ENCODE data around the gene MTHFD1L. TPM values are rescaled to one million over a fixed set of nuclear protein-coding genes. Genes with fewer than 3 reads are reported as not detected.

Gene MTHFD1L
- total and polyA plus RNA-seq, 4 donors = 7.6 to 34.9 (median 11.0) TPM

GRCh38 chr6:151113641-151114040 lies 248.1 kb downstream of the MTHFD1L start:
- Histone ChIP-seq H3K4me1 (ENCODE audit: control insufficient read depth in 5 of 5, insufficient read depth in 5 of 5, low read length in 5 of 5) (peaks cover 0 to 16% (median 0%) of the 10 kb centered on the region in 5 donors), H3K4me3 (no peak overlapping the region), H3K9me3 (ENCODE audit: control insufficient read depth in 4 of 4, insufficient read depth in 3 of 4, low read length in 3 of 4) (no peaks in the 10 kb centered on the region), H3K27ac (ENCODE audit: low read depth in 1 of 2, low read length in 1 of 2) (no peak overlapping the region), H3K36me3 (ENCODE audit: control insufficient read depth in 4 of 4, insufficient read depth in 4 of 4, low read length in 4 of 4) (no peaks in the 10 kb centered on the region), H3K27me3 (ENCODE audit: control insufficient read depth in 3 of 3, insufficient read depth in 3 of 3, low read length in 2 of 3) (no peaks in the 10 kb centered on the region), H3K9ac (ENCODE audit: insufficient read depth in 1 of 2, low read length in 2 of 2) (no peak overlapping the region)
- no peak for DNase-seq
- 95% methylated on average over 5 of the region's 5 CpGs for WGBS, 2 donors
- no peak for TF ChIP-seq CTCF (IDR thresholded peaks at IDR 0.05; ENCODE audit: control extremely low read depth, extremely low read depth)
- no peak for ATAC-seq (ENCODE audit: insufficient read depth, low FRiP score)

GRCh38 chr6:151118461-151119123 lies 253.1 kb downstream of the MTHFD1L start:
- H3K27me3 ChIP-seq (ENCODE audit: control insufficient read depth in 3 of 3, insufficient read depth in 3 of 3, low read length in 2 of 3) = no peaks in the 10 kb centered on the region
- no peak overlapping the region for H3K4me3 ChIP-seq
- ATAC-seq (ENCODE audit: insufficient read depth, low FRiP score) (no peak), DNase-seq (no peak)
- no peak for TF ChIP-seq CTCF (IDR thresholded peaks at IDR 0.05; ENCODE audit: control extremely low read depth, extremely low read depth)
- no peaks in the 10 kb centered on the region for H3K36me3 ChIP-seq (ENCODE audit: control insufficient read depth in 4 of 4, insufficient read depth in 4 of 4, low read length in 4 of 4)
- no peaks in the 10 kb centered on the region for H3K9me3 ChIP-seq (ENCODE audit: control insufficient read depth in 4 of 4, insufficient read depth in 3 of 4, low read length in 3 of 4)
- no peak overlapping the region for H3K27ac ChIP-seq (ENCODE audit: low read depth in 1 of 2, low read length in 1 of 2)
- peaks cover 0 to 5% (median 0%) of the 10 kb centered on the region in 5 donors for H3K4me1 ChIP-seq (ENCODE audit: control insufficient read depth in 5 of 5, insufficient read depth in 5 of 5, low read length in 5 of 5)
- WGBS, 2 donors = 62 to 69% methylated on average over 8 of the region's 8 CpGs
- no peak overlapping the region for H3K9ac ChIP-seq (ENCODE audit: insufficient read depth in 1 of 2, low read length in 2 of 2)

- no peak overlapping the region for H3K4me3 ChIP-seq
- no peak for TF ChIP-seq CTCF (IDR thresholded peaks at IDR 0.05; ENCODE audit: control extremely low read depth, extremely low read depth)
- H3K36me3 ChIP-seq (ENCODE audit: control insufficient read depth in 4 of 4, insufficient read depth in 4 of 4, low read length in 4 of 4) = no peaks in the 10 kb centered on the region
- ATAC-seq (ENCODE audit: insufficient read depth, low FRiP score) = no peak
- DNase-seq = no peak
- no peaks in the 10 kb centered on the region for H3K9me3 ChIP-seq (ENCODE audit: control insufficient read depth in 4 of 4, insufficient read depth in 3 of 4, low read length in 3 of 4)
- no peak overlapping the region for H3K27ac ChIP-seq (ENCODE audit: low read depth in 1 of 2, low read length in 1 of 2)
- no peaks in the 10 kb centered on the region for H3K27me3 ChIP-seq (ENCODE audit: control insufficient read depth in 3 of 3, insufficient read depth in 3 of 3, low read length in 2 of 3)
- H3K9ac ChIP-seq (ENCODE audit: insufficient read depth in 1 of 2, low read length in 2 of 2) = no peak overlapping the region
- H3K4me1 ChIP-seq (ENCODE audit: control insufficient read depth in 5 of 5, insufficient read depth in 5 of 5, low read length in 5 of 5) = peaks cover 0 to 5% (median 0%) of the 10 kb centered on the region in 5 donors
- 89 to 90% methylated on average over 11 of the region's 11 CpGs for WGBS, 2 donors
Measured at GRCh38 chr6:151119823-151120524, 254.5 kb downstream of the MTHFD1L start.
